H1 (cell line): ENCODE results near the gene PRODH. TPM values are rescaled to one million over a fixed set of nuclear protein-coding genes. Genes with fewer than 3 reads are reported as not detected.

ENCODE experiments used
- CTCF ChIA-PET: fragments of 300-600 bp; sonication (Branson Sonifier 250); formaldehyde crosslinking; loops from one replicate; lab custom pipeline; 2021; ENCODE audit not compliant: partially characterized antibody; lab: Charles Lee
- POLR2A ChIA-PET: fragments of 300-600 bp; sonication (Branson Sonifier 250); formaldehyde crosslinking; loops from one replicate; lab custom pipeline; 2021; ENCODE audit warnings: inconsistent platforms; ENCODE audit not compliant: partially characterized antibody; lab: Charles Lee
- DNase-seq, 2 experiments: peaks; one replicate each; pipeline versions ENCODE4 v3.0.0 to v3.0.0-alpha.2; 2010 to 2022; ENCODE audit warnings: low spot score in 2 of 2, low read depth in 1 of 2, mixed read lengths in 1 of 2
- FAIRE-seq: peaks from 2 replicates; lab custom pipeline; 2011; peaks lifted over from hg19 to GRCh38; lab: Jason Lieb, UNC
- H2AFZ ChIP-seq: 2 replicates; pipeline ENCODE4 v1.8.1; 2012; ENCODE audit warnings: low read length, inconsistent platforms
- H2AK5ac ChIP-seq: 2 replicates; pipeline ENCODE4 v1.6.1; 2013; ENCODE audit warnings: low read depth, low read length
- H2BK120ac ChIP-seq: replicated peaks from 2 replicates; pipeline ENCODE3; 2013; ENCODE audit warnings: low read depth, low read length, inconsistent platforms
- H2BK12ac ChIP-seq: 2 replicates; pipeline ENCODE4 v1.6.1; 2013; ENCODE audit warnings: low read depth, low read length
- H2BK15ac ChIP-seq: 2 replicates; pipeline ENCODE4 v1.6.1; 2013; ENCODE audit warnings: low read length
- H2BK20ac ChIP-seq: 2 replicates; pipeline ENCODE4 v1.6.1; 2013; ENCODE audit warnings: low read length
- H2BK5ac ChIP-seq: 2 replicates; pipeline ENCODE4 v1.6.1; 2013; ENCODE audit warnings: low read depth, low read length
- H3K14ac ChIP-seq: 2 replicates; pipeline ENCODE4 v1.6.1; 2013; ENCODE audit warnings: inconsistent platforms; ENCODE audit not compliant: insufficient read length
- H3K18ac ChIP-seq: 2 replicates; pipeline ENCODE4 v1.6.1; 2013; ENCODE audit warnings: low read length; ENCODE audit errors: extremely low read depth
- H3K23ac ChIP-seq: 2 replicates; pipeline ENCODE4 v1.6.1; 2013; ENCODE audit warnings: inconsistent platforms; ENCODE audit not compliant: insufficient read length
- H3K23me2 ChIP-seq: 2 replicates; pipeline ENCODE4 v1.6.1; 2013; ENCODE audit warnings: low read depth, low read length
- H3K27ac ChIP-seq: 2 replicates; pipeline ENCODE4 v1.6.1; 2011; ENCODE audit warnings: low read depth, low read length, inconsistent platforms
- H3K27me3 ChIP-seq, 4 experiments: replicated peaks in 1 of 4; 1 replicate in 1 of 4; 2 replicates in 3 of 4; pipeline versions ENCODE4 v1.6.1 to v1.8.1; 2011 to 2013; ENCODE audit warnings: low read length in 3 of 4, mild to moderate bottlenecking in 3 of 4, inconsistent platforms in 2 of 4, mixed read lengths in 2 of 4, moderate library complexity in 1 of 4; ENCODE audit not compliant: control insufficient read depth in 3 of 4, insufficient read depth in 3 of 4; ENCODE audit errors: extremely low read depth in 1 of 4
- H3K36me3 ChIP-seq, 4 experiments: 2 replicates each; pipeline versions ENCODE4 v1.6.1 to v1.8.1; 2011 to 2013; ENCODE audit warnings: mild to moderate bottlenecking in 4 of 4, low read length in 3 of 4, moderate library complexity in 2 of 4, control low read depth in 1 of 4, inconsistent platforms in 1 of 4; ENCODE audit not compliant: insufficient read depth in 4 of 4, control insufficient read depth in 2 of 4
- H3K4ac ChIP-seq: replicated peaks from 2 replicates; pipeline ENCODE3; 2013; ENCODE audit warnings: low read length, low read depth, mixed read lengths, inconsistent platforms; ENCODE audit not compliant: insufficient read length
- H3K4me1 ChIP-seq, 4 experiments: replicated peaks in 1 of 4; 1 replicate in 1 of 4; 2 replicates in 3 of 4; pipeline versions ENCODE4 v1.6.1 to v1.8.1; 2011 to 2013; ENCODE audit warnings: low read length in 3 of 4, inconsistent platforms in 2 of 4, mixed read lengths in 1 of 4; ENCODE audit not compliant: insufficient read depth in 4 of 4, control insufficient read depth in 3 of 4
- H3K4me2 ChIP-seq, 2 experiments: 2 replicates each; pipeline versions ENCODE4 v1.6.1 to v1.8.1; 2011 to 2013; ENCODE audit warnings: low read depth in 2 of 2, low read length in 2 of 2, control low read depth in 1 of 2, inconsistent platforms in 1 of 2, mild to moderate bottlenecking in 1 of 2; ENCODE audit not compliant: insufficient read depth in 1 of 2
- H3K4me3 ChIP-seq, 4 experiments: fragments of 200-600, 300-600 bp in 1 of 4; sonication (generic), shearing (Covaris generic), sonication (Bioruptor Twin) in 1 of 4; 2 replicates each; pipeline versions ENCODE4 v1.5.1 to v1.8.1; 2011 to 2016; ENCODE audit warnings: low read length in 4 of 4, low read depth in 3 of 4, control low read depth in 2 of 4, inconsistent platforms in 2 of 4, mild to moderate bottlenecking in 2 of 4, mixed read lengths in 1 of 4, moderate library complexity in 1 of 4; ENCODE audit not compliant: insufficient read depth in 2 of 4; ENCODE audit errors: extremely low read depth in 1 of 4
- H3K56ac ChIP-seq: replicated peaks from 2 replicates; pipeline ENCODE3; 2013; ENCODE audit warnings: low read depth, mild to moderate bottlenecking, mixed read lengths, low read length, inconsistent platforms; ENCODE audit not compliant: insufficient read length
- H3K79me1 ChIP-seq: 2 replicates; pipeline ENCODE4 v1.6.1; 2013; ENCODE audit warnings: low read depth, low read length, control low read depth
- H3K79me2 ChIP-seq, 2 experiments: 2 replicates each; pipeline versions ENCODE4 v1.6.1 to v1.8.1; 2012 to 2013; ENCODE audit warnings: low read length in 2 of 2, mild to moderate bottlenecking in 2 of 2, inconsistent platforms in 1 of 2; ENCODE audit not compliant: insufficient read depth in 2 of 2, control insufficient read depth in 1 of 2
- H3K9ac ChIP-seq, 4 experiments: replicated peaks in 1 of 4; 1 replicate in 1 of 4; 2 replicates in 3 of 4; pipeline versions ENCODE4 v1.6.1 to v1.8.1; 2011 to 2013; ENCODE audit warnings: low read depth in 3 of 4, low read length in 3 of 4, control low read depth in 2 of 4, mild to moderate bottlenecking in 2 of 4, moderate library complexity in 2 of 4, inconsistent platforms in 1 of 4; ENCODE audit errors: extremely low read depth in 1 of 4
- H3K9me3 ChIP-seq, 2 experiments: 2 replicates each; pipeline versions ENCODE4 v1.6.1 to v1.8.1; 2012 to 2013; ENCODE audit warnings: mild to moderate bottlenecking in 2 of 2, moderate library complexity in 2 of 2, control low read depth in 1 of 2, inconsistent platforms in 1 of 2, low read depth in 1 of 2, low read length in 1 of 2, mixed read lengths in 1 of 2; ENCODE audit not compliant: insufficient read depth in 2 of 2
- H4K20me1 ChIP-seq, 2 experiments: replicated peaks in 1 of 2; 2 replicates each; pipeline versions ENCODE3 to v1.8.1; 2011 to 2013; ENCODE audit warnings: inconsistent platforms in 2 of 2, low read length in 2 of 2, mild to moderate bottlenecking in 1 of 2; ENCODE audit not compliant: insufficient read depth in 2 of 2, control insufficient read depth in 1 of 2
- H4K5ac ChIP-seq: 2 replicates; pipeline ENCODE4 v1.6.1; 2013; ENCODE audit warnings: low read length, low read depth, mixed read lengths, inconsistent platforms; ENCODE audit not compliant: insufficient read length
- H4K8ac ChIP-seq: 2 replicates; pipeline ENCODE4 v1.8.0; 2013; ENCODE audit warnings: mild to moderate bottlenecking, moderate library complexity, low read length, inconsistent platforms; ENCODE audit not compliant: insufficient read depth; ENCODE audit errors: extremely low read depth
- H4K91ac ChIP-seq: replicated peaks from 2 replicates; pipeline ENCODE3; 2013; ENCODE audit warnings: low read length, mixed read lengths, inconsistent platforms; ENCODE audit not compliant: insufficient read length
- CBX5 ChIP-seq: fragments of 300-800, 300-1000 bp; sonication (generic); IDR thresholded peaks from 2 replicates; pipeline ENCODE4 v1.7.1; 2016; ENCODE audit warnings: antibody characterized with exemption, low read length, low read depth
- FOSL1 ChIP-seq: IDR thresholded peaks from 2 replicates; pipeline ENCODE4 v1.6.1; 2011; ENCODE audit warnings: mild to moderate bottlenecking, low read depth, low read length, moderate library complexity; ENCODE audit not compliant: insufficient read depth
- JUN ChIP-seq: IDR thresholded peaks from 2 replicates; pipeline ENCODE4 v1.6.1; 2011; ENCODE audit warnings: low read depth, mild to moderate bottlenecking, improper control_type of control experiment, low read length
- KDM1A ChIP-seq: fragments of 200-600, 300-600 bp; sonication (generic); IDR thresholded peaks from 2 replicates; pipeline ENCODE4 v1.7.1; 2016; ENCODE audit warnings: mild to moderate bottlenecking, low read length, borderline replicate concordance
- MAFK ChIP-seq: IDR thresholded peaks from 2 replicates; pipeline ENCODE4 v1.6.1; 2012; ENCODE audit warnings: low read depth, mild to moderate bottlenecking, improper control_type of control experiment, low read length
- POLR2AphosphoS5 ChIP-seq: IDR thresholded peaks from 2 replicates; pipeline ENCODE4 v1.6.1; 2011; ENCODE audit warnings: low read depth, low read length
- RNF2 ChIP-seq: fragments of 200-900, 300-1000 bp; sonication (generic); IDR thresholded peaks from 2 replicates; pipeline ENCODE4 v1.7.1; 2016; ENCODE audit warnings: borderline replicate concordance, low read depth, mild to moderate bottlenecking, antibody characterized with exemption, low read length; ENCODE audit not compliant: poor library complexity, severe bottlenecking; ENCODE audit errors: missing control alignments
- SIX5 ChIP-seq: IDR thresholded peaks from 2 replicates; pipeline ENCODE4 v1.6.1; 2011; ENCODE audit warnings: mild to moderate bottlenecking, low read depth, low read length
- TAF1 ChIP-seq: IDR thresholded peaks from 2 replicates; pipeline ENCODE4 v1.6.1; 2011; ENCODE audit warnings: mild to moderate bottlenecking, low read depth, low read length
- TEAD4 ChIP-seq: IDR thresholded peaks from 2 replicates; pipeline ENCODE4 v1.6.1; 2012; ENCODE audit warnings: low read depth, low read length, inconsistent platforms, mixed read lengths
- YY1 ChIP-seq: IDR thresholded peaks from 2 replicates; pipeline ENCODE4 v1.6.1; 2011; ENCODE audit warnings: low read depth, mild to moderate bottlenecking, low read length
- ZNF274 ChIP-seq: IDR thresholded peaks from 2 replicates; pipeline ENCODE4 v1.7.0; 2012; ENCODE audit warnings: low read length, borderline replicate concordance; ENCODE audit errors: extremely low read depth
- WGBS, 2 experiments: shearing (Covaris generic) in 1 of 2; methylation state at CpG; one replicate each; pipeline versions ENCODE4 v1.1.6 to v1.1.7; 2013 to 2015; ENCODE audit warnings: low lambda C conversion rate in 2 of 2, mixed read lengths in 2 of 2, inconsistent platforms in 1 of 2, low coverage in 1 of 2, missing lambda C conversion rate in 1 of 2; ENCODE audit not compliant: insufficient replicate concordance in 2 of 2, insufficient coverage in 1 of 2, insufficient read length in 1 of 2; ENCODE audit errors: extremely low coverage in 1 of 2, missing lambda C conversion rate in 1 of 2; 5-methylcytosine and 5-hydroxymethylcytosine counted together
- polyA plus RNA-seq, 7 experiments: library from polyadenylated mRNA; depleted of rRNA in 3 of 7; stranded (reverse) in 5 of 7; unstranded in 2 of 7; fragments of >200 nt in 5 of 7; fragments of 200-250 nt in 2 of 7; gene quantifications; 1 replicate in 5 of 7; 2 replicates in 1 of 7; 4 replicates in 1 of 7; pipeline versions ENCODE4 v1.2.1 to v1.2.3, GENCODE V29; 2011 to 2013; ENCODE audit warnings: missing spikeins in 2 of 7, mixed read lengths in 2 of 7
- total RNA-seq: library from RNA; stranded (reverse); fragmentation: NEBNext Ultra II Directional; extraction: Animal tissue kit (Norgen Biotek cat#: 25700); gene quantifications from 2 replicates; pipeline ENCODE4 v1.2.1, GENCODE V29; 2021

Gene PRODH
- total and polyA plus RNA-seq, 2 of the 8 experiments (the other 6 are each of a cell fraction or from before 2014, with no cell fraction given): 27.6 to 45.6 TPM

DNA sequence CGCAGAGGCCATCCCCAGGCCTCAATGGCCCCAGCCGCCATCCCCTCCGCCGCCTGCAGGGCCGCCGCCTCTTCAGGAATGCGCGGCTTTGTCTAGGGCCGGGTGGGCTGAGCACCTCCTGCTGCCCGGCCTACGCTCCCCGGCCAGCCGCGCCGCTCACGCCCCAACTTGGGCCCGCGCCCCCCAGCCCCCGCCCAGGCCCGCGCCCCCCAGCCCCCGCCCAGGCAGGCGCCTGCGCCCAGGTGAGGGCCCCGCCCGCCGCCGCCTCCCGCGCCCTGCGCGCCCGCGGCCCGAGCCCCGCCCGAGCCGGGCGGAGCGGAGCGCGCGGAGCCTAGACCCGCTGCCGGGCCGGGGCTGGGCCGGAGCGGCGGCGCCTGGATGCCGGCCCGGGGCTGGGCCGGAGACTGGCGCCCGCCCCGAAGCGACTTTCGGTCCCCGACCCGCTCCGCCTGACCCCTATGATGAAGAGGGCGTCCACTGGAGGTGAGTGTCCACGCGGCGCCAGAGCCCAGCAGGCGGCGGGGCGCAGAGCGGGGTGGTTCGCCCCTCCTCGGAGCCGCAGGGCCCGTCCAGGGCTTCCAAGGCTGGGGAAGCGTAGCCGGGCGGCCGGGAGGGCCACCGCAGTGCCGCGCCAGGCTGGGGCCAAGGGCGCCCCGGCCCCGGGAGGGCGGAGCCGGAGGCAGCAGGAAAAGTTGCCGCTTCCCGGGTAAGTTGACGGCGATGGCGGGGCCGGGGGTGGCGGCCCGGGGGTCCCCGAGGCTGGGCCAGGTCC lies 34.3 kb upstream of the PRODH start:
- H3K79me2 ChIP-seq: no peaks in the 10 kb centered on the region; a peak in 1 of 4 replicates
- no peaks in the 10 kb centered on the region for H3K27me3 ChIP-seq
- no peak overlapping the region for H2BK20ac ChIP-seq
- H2BK15ac ChIP-seq: no peak overlapping the region
- no peak overlapping the region for H3K23ac ChIP-seq
- no peaks in the 10 kb centered on the region for H3K9me3 ChIP-seq
- no peak overlapping the region for H2BK12ac ChIP-seq
- H2AK5ac ChIP-seq: no peak overlapping the region
- H3K23me2 ChIP-seq: peaks cover 6% of the 10 kb centered on the region; the same call in 1 of the 2 replicates
- peak overlapping the region; percentile 97 for H4K5ac ChIP-seq
- H3K4me1 ChIP-seq: peaks cover 0 to 13% (median 8%) of the 10 kb centered on the region in 4 experiments; a peak in 6 of 7 replicates
- H3K27ac ChIP-seq: no peak overlapping the region
- H3K9ac ChIP-seq: peak overlapping the region; percentile 63 to 77 (median 68)
- H3K14ac ChIP-seq: peak overlapping the region; percentile 16
- H3K4me2 ChIP-seq: peak overlapping the region; percentile 58 to 82
- no peaks in the 10 kb centered on the region for H3K36me3 ChIP-seq
- peak overlapping the region; percentile 87 for H3K18ac ChIP-seq
- DNase-seq: peak in 1 of 2 experiments; percentile 88
- peaks cover 4% of the 10 kb centered on the region; the same call in 1 of the 2 replicates for H3K79me1 ChIP-seq
- H3K4me3 ChIP-seq: peak overlapping the region; percentile 68 to 92 (median 81)
- H4K20me1 ChIP-seq: peaks cover 0 to 3% of the 10 kb centered on the region in 2 experiments
- 2% methylated on average over 12 of the region's 94 CpGs; no CpG with 5 or more reads in 1 of the 2 experiments for WGBS, 2 experiments
- H2AFZ ChIP-seq: no peak overlapping the region
- FAIRE-seq: no peak
- ChIA-PET CTCF (no interaction called here), POLR2A (no interaction called here)
- H4K8ac ChIP-seq: no peak overlapping the region; the same call in 1 of the 2 replicates
- H3K4ac ChIP-seq: no peak overlapping the region
- H4K91ac ChIP-seq: peak overlapping the region; percentile 54
- peak overlapping the region; percentile 35; the same call in 1 of the 2 replicates for H2BK5ac ChIP-seq
- no peak overlapping the region for H2BK120ac ChIP-seq
- peak overlapping the region; percentile 46 for H3K56ac ChIP-seq
- TF ChIP-seq POLR2AphosphoS5 (no peak), RNF2 (no peak), SIX5 (no peak), TEAD4 (peak; percentile 78; the same call in 1 of the 2 replicates), TAF1 (0 out of 2 replicates have a peak, but pooled peaks have one; percentile 35), YY1 (peak; percentile 37; the same call in 1 of the 2 replicates), JUN (no peak), ZNF274 (no peak), CBX5 (no peak), MAFK (no peak), FOSL1 (no peak), KDM1A (no peak)
